COR-L47 (cell line): ENCODE results near the gene OR52N2.
A peak's percentile ranks its signal among the peaks of the same experiment; 100 is the strongest.

Experiments
- DNase-seq: peaks from one replicate; lab custom pipeline; 2025; lab: John Stamatoyannopoulos, UW

Gene OR52N2

DNA sequence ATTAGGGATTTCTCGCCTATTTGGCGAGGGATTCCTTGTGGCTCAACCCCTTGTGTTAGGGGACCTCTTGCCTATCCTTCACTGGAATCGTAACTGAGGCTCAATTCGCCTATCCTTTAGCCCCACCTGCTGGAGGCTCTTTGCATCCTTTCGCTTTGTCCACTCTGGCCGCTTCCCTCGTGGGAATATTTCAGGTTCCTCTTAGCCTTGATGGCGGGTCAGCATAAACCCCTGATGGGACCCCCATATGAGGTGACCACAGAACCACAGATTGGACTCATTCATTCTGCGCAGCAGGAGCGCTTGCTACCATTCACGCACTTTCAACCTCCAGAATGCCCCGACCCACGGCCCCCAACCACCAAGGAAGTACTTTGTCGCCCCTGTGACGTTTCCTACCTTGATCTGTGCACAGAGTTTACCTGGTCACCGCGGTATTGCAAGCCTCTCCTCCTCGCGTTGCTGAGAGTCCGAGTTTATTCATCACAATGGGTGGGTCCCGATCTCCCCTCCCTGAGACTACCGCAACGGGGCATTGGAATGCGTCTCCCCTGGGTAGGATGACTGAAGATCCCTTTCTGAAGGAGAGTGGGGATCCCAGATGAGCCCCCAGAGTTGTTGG is at the start of gene OR52N2:
Gene OR52N2, plus strand, starts transcription at position 425 of the 622 bp plus-strand sequence. CDS start 11,412 bp downstream, outside the sequence.
- DNase-seq = peak; percentile 39

DNA sequence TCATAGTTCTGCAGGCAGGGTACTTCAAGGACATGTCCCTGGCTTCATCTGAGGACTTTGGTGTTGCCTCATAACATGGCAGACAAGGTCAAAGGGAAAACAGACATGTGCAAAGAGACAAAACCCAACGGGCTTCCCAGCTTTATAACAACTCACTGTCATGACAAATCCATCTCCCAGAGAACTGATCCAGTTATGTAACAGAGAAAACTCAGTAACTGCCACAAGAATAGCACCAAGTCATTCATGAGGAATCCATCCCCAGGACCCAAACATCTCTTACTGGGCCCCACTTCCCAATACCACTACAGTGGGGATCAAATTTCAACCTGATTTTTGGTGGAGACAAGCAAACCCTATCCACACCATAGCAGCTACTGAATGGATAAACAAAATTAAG is 41.7 kb upstream of the OR52N2 start:
- DNase-seq = no peak

DNA sequence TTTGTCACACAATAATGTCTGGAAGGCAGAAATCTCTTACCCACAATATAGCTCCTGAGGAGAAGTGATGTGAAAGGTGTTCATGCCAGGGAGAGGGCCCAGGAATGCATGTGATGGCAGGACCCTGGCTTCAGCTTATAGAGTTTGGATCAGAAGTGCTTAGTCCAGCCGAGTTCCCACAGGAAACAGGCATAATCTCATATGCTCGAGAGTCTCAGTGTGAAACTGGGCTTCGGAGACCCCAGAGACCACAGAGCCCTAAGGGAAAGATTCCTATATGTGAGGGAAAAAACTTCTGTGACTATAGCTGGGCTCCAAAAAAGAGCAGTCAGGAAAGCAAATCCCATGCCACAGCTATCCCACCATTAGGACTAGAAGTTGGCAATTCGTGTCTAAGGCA is 25.5 kb upstream of the OR52N2 start, which contains the start of gene OR52N5:
Gene OR52N5, minus strand, starts transcription at position 101 of the 400 bp plus-strand sequence. CDS start 4,721 bp downstream, outside the sequence.
- no peak for DNase-seq

DNA sequence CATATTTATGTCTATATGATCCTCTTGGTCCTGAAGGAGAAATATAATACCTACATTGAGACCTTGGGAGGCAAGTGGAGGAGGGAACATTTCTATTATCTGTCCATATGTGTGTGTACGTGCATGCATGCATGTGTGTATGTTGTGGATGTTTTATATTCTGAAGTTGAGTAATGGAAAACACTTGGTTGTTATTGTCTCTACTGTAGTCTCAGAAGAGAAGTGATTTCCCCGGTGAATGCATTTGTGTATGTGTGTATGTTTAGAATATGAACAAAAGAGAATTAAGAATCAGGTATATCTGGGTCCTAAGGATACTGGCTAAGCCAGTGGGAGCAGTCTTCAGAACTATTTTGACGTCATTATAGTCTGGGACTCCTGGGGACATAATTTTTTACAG is 17.6 kb upstream of the OR52N2 start, which contains the start of gene OR52N1:
Gene OR52N1, minus strand, starts transcription at position 101 of the 400 bp plus-strand sequence. CDS start 2,449 bp downstream, outside the sequence.
- DNase-seq = no peak

DNA sequence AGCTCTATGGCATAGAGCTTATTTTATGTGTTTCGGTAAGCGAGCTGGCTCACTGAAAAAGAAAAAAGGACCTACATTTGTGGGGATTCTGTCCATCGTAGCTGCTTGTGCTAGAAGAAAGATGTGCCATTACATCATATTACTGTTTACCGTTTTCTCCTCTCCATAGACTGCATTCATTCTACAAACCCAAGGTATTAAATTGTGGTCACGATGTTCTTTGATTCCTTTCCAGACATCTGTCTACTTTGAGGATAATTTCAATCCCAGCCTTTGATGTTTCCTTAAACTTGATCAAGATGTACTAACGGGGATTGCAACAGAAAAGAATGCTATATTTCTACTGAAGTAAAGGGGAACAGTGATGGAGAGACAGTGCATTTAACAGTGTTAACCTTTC is 12.2 kb upstream of the OR52N2 start:
- no peak for DNase-seq

DNA sequence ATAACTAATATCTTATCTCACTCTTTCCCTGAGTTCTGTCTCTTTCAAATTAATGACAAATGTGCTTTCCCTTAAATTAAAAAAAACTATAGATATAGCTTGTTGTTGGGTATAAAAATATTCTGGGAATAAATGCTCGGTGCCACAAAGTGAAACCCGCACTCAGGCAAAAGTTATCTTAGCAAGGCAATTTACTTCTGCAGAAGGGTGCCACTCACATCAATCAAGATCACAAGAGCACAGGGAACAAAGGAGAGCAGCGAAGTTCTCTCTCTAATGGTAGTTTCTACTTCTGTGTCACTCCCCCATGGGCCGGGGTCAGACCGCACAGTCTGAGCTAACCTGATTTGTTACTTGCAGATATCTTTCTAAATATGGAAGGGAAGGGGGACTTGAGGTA is 4.7 kb upstream of the OR52N2 start:
- no peak for DNase-seq

DNA sequence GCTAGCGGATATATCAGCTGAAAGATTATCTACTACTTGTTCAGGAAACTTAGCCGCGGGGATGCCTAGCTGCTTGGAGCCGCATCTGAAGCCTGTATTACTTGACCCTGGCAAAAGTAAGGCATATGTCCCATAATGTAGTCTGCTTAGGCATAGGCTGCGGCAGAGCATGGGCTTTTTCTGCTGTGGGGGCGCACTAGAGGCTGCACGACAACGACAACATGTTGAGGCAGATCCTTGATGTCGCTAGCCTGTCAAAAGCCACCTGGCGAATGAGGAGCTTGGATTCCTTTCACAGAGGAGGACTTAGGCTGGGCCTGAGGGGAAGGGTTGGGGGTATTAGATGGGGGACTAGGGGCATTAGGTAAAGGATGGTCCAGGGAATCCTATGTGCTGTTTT is 1.1 kb upstream of the OR52N2 start:
- no peak for DNase-seq

DNA sequence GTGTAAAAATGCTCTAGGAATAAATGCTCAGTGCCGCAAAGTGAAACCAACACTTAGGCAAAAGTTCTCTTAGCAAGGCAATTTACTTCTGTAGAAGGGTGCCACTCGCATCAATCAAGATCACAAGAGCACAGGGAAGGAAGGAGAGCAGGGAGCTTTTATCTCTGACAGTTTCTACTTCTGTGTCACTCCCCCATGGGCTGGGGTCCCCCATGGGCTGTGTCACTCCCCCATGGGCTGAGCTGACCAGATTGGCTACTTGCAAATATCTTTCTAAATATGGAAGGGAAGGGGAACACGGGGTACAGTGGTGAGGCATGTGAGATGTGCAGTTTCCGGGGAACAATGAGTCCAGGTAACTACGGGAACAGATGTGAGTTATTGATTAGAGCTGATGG is 397 bp downstream of the OR52N2 start:
- no peak for DNase-seq

DNA sequence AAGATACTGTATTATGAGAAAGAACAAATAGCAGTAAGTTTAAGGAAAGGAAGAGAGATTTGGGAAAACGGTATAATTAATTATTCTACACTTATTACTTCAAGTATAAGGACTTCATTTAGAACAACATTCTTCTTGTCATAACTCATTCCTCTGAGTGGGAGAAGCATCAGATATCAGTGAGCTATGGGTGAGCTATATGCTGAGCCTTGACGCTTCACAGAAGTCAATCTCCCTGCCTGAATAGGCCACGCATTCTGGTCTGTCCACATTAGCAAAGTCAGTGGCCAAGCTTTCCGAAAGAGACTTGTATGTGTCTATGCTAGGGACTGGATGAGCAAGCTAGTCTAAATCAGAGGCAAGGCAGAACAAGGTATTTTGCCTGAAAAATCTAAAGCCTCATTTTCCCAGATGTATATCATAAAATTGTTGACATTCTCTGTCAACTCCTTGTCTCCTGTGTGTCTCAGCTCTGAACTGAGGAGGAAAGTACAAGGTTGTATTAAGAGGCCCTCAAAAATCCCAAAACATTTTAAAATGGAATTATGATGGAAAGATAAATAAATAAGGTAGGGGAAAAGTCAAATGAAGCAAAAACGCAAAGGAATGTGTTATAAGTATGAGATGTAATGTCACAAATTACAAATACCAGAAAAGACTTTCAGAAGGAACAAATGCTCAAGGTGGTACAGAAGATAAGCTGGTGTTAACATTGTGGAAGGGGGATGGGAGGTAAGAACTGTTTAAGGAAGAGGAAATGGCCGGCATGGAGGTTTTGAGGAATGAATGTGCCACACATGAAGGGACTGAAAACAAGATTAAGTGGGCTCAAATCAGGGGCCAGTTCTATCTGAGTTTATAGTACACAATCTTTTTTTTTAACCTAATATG is 1.4 kb downstream of the OR52N2 start:
- DNase-seq = no peak

DNA sequence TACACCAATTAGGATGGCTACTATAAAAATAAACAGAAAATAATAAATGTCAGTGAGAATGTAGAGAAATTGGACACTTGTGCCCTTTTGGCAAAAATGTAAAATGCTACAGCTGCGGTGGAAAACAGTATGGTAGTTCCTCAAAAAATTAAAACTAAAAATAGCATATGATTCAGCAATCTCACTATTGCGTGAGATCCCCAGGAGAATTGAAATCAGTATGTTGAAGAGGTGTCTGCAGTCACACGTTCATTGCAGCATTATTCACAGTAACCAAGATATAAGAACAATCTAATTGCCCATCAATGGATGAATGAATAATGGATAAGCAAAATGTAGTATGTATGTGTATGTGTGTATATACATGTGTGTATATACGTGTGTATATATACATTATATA is 6.8 kb downstream of the OR52N2 start:
- no peak for DNase-seq

DNA sequence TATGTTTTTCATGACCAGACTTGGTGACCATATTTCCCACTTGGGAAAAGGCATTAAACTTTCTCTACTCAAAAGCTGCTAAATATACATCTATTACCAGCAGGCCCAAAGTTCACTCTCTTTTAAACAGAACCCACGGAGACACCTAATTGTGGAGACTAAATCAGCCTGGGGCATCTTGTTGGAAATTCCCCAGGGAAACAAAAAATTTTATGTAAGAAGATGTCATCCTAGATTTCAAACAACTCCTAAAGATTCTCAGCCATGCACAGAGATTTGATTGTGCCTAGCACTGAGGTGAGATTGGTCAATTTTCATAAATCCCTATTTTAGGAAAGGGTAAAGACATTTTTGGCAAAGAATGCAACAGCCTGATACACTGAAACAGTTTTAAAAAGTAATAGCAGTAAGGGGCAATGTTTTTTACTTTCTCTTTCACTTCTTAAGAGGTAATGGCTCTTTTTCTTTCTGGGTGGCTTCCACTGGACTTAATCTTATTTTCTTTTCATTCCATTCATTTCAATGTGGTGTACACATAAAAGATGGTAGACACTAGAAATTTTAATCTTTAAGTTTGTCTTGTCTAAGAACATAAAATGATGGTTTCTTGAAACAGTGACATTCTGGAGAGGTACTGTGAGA is 9.6 kb downstream of the OR52N2 start:
- DNase-seq = no peak

DNA sequence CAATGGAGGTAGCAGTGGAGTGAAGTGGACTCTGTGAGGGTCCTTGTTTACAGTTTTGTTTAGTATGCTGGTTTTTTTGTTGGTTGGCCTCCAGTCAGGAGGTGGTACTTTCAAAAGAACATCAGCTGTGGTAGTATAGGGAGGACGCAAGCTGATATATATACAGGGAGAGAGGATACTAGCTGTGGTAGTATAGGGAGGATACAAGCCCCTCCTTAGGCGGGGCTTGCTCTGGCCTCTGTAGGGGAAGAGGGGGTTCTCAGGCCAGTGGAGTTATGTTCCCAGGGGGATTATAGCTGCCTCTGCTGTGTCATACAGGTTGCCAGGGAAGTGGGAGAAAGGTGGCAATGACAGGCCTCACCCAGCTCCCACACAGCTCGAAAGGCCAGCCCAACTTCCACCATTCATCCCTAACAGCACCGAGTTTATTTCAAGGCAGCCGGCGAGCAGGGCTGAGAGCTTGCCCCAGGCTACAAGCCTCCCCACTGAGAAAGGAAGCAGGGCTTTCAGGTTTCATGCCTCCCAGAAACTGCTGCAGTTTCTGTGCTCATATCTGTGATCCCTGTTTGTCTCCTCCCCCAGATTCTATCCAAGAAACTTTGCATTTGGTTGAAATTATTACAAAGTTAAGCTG is 22.6 kb downstream of the OR52N2 start:
- no peak for DNase-seq

DNA sequence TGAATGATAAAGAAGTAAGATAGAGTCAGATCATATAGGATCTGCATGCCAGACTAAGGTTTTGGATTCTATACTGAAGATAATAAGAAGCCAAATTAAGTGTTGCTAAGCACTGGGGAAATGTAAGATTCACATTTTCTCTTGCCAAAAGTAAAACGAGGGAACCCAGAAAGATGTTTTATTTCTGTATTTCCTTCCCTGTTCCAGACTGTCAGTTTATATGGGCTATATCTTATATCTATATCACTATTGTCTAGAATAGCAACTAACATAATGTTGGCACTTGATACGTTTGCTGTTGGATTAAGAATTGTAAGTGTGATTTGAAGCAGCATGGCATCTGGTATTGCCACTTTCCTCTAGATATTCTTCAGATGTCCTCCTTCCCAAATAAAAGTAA is 24.7 kb downstream of the OR52N2 start:
- DNase-seq = no peak

DNA sequence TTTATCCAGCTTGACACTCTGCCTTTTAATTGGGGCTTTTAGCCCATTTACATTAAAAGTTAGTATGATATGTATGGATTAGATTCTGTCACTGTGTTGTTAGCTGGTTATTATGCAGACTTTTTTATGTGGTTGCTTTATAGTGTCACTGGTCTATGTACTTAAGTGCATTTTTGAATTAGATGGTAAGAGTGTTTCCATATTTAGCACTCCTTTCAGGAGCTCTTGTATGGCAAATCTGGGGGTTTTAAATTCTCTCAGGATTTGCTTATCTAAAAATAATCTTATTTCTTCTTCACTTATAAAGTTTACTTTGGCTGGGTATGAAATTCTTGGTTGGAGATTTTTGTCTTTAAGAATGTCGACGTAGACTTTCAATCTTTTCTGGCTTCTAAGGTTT is 29.0 kb downstream of the OR52N2 start:
- DNase-seq = no peak

DNA sequence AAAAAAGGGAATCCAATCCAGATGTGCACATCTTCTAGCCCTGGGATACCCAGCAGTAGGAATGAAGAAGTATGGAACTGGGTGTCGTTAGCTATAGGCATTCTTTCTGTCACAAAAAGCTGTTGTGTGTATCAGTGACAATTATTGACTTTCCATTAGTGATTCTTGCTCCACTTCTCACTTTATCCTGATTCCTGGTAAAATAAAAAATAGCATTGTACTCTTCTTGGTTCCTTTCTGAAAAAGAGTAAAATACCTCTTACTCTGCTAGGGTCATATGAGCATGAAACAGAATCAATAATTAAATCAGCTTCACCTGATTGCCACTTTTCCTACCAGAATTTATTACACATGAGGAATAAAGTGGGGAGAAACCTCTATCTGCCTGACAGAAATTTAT is 33.1 kb downstream of the OR52N2 start, which contains the start of gene OR52E6:
Gene OR52E6, minus strand, starts transcription at position 101 of the 400 bp plus-strand sequence. Its CDS starts 0 bp downstream, at position 101.
- DNase-seq = no peak

DNA sequence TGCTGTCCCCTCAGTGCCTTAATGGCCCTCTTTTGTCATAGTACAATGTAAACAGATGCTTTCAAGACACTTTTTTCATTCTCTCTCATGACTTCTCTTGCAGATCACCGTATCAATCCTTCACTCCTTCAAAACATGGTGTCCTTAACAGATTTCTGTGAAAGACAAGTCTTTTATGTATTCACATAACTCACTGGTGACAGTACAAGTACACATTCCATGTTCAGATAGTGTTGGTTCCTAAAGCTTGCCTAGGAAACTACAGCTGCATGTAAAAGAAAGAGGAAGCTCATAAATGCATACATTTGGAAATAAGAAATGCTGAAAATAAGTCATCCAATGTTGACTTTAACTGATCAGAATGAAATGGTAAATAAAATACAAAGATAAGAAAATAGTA is 38.0 kb downstream of the OR52N2 start:
- DNase-seq = no peak

DNA sequence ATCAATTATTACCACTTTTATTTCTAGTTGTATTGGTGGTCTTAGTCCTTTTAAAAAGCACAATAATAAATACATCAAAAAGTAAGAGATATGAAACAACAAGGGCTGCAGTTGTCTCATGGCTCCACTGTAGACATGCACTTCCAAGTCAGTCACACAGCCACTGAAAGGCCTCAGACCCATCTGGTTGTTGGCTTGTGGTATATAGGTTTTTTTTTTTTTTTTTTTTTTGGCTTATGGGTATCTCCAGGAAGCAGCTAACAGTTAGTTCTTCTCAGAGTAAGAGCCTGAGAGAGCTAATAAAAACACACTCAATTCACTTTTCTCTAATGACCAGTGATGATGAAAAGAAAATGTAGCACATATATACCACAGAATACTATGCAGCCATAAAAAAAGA is 39.0 kb downstream of the OR52N2 start:
- no peak for DNase-seq

DNA sequence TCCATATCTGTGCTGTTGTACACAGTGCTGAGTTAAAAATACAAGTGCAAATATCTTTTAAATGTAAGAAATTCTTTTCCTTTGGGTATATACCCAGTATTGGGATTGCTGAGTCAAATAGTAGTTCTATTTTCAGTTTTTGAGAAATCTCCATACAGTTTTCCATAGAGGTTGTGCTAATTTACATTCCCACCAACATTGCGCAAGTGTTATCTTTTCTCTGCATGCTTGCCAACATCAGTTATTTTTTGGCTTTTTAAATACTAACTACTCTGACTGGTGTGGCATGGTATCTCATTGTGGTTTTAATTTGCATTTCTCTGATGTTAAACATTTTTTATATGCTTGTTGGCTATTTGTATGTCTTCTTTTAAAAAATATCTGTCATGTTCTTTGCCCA is 42.3 kb downstream of the OR52N2 start:
- DNase-seq = no peak

DNA sequence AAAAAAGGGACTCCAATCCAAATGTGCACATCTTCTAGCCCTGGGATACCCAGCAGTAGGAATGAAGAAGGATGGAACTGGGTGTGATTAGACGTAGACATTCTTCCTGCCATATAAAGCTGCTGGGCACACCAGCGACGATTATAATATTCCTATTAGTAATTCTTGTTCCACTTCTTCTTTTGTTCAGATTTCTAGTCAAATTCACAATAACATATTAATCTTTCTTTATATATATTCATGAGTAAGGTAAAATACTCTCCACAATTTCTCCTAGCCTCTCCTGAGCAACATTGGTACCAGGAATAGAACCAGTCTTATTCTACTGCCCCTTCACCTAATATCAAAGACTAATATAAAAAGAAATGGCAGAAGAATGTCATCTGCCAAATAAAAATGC is 48.9 kb downstream of the OR52N2 start, which contains the start of gene OR52E8:
Gene OR52E8, minus strand, starts transcription at position 101 of the 400 bp plus-strand sequence. Its CDS starts 0 bp downstream, at position 101.
- no peak for DNase-seq

DNA sequence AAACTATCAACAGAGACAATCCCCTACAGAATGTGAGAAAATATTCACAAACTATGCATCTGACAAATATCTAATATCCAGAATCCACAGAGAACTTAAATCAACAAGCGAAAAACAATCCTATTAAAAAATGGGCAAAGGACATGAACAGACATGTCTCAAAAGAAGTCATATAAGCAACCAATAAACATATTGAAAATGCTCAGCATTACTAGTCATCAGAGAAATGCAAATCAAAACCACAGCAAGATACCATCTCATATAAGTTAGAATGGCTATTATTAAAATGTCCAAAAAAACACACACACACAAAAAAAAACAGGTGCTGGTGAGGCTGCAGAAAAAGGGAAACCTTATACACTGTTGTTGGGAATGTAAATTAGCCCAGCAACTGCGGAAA is 57.1 kb downstream of the OR52N2 start:
- no peak for DNase-seq
